Activated T-helper 17 cell treated with anti-CD3 and anti-CD28 coated beads, Interleukin-2, amount 50 U/mL, for 72 hours (primary cell): Measurements from ENCODE around the gene RFX1. TPM values are rescaled to one million over a fixed set of nuclear protein-coding genes. Genes with fewer than 3 reads are reported as not detected.
"Not testable (repeated sequence)": the region's sequence is repeated elsewhere in the genome, so short reads cannot be mapped to it uniquely, and the experiment has no call there.

Experiments used
- ATAC-seq: fragments of 150-1000 bp; cut with Tn5 transposase; replicated peaks from 2 replicates; pipeline ENCODE4 v1.10.0; 2021; ENCODE audit warnings: mild to moderate bottlenecking, moderate library complexity
- H3K27ac Mint-ChIP-seq: one replicate; pipeline ENCODE4 v1.8.0; 2022; ENCODE audit warnings: mixed read lengths
- H3K27me3 Mint-ChIP-seq: one replicate; pipeline ENCODE4 v1.8.0; 2022; ENCODE audit warnings: mixed read lengths
- H3K36me3 Mint-ChIP-seq: one replicate; pipeline ENCODE4 v1.8.0; 2022; ENCODE audit warnings: low read depth, mild to moderate bottlenecking, mixed read lengths
- H3K4me1 Mint-ChIP-seq: one replicate; pipeline ENCODE4 v1.8.0; 2022; ENCODE audit warnings: mixed read lengths
- H3K4me3 Mint-ChIP-seq: one replicate; pipeline ENCODE4 v1.8.0; 2022; ENCODE audit warnings: mild to moderate bottlenecking, mixed read lengths
- H3K9me3 Mint-ChIP-seq: one replicate; pipeline ENCODE4 v1.8.0; 2022; ENCODE audit warnings: mixed read lengths
- total RNA-seq, 2 donors: library from RNA; stranded (reverse); gene quantifications; one replicate each; pipeline ENCODE4 v1.2.3, GENCODE V29; 2022

RFX1 gene
- total RNA-seq, 2 donors from 2014 or later: 12.6 to 12.9 TPM

DNA sequence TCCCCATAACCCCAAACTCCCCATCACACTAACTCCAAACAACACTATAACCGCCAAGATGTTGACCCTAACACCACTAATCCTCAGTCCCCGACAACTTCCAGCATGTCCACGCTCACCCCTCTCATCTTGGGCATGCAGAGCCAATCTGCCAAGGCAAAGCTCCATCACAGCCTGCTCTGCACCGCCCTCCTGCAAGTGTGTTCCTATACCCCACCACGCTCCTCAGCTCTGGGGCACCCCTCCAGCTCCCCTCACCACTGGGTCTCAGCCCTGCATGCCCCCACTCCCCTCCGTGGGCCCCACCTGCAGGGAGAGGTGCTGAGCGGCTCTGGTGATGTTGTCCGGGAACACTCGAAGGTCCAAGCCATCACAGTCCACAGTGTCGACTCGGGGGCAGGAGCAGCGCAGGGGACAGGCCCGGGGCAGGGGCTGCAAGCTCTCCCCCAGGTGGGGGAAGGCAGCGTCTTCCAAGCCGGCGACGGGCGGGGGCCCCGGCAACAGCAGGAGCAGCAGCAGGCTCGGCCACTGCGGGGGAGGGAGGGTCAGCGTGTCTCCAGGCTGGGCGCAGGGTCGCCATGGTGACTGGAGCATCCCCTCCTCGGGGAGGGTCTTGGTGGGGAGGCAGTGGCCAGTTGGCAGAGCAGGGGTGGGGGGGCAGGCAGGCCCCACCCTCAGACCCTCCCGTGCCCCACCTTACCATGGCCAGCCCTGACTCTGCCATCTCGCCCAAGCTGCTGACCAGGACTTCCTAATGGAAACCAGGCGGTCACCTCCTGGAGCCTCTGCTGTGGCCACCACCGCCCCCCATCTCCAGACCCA, 68.4 kb downstream of the RFX1 start:
- no peaks in the 10 kb centered on the region for H3K9me3 Mint-ChIP-seq
- peaks cover 14% of the 10 kb centered on the region for H3K27me3 Mint-ChIP-seq
- no peak for ATAC-seq
- no peak overlapping the region for H3K27ac Mint-ChIP-seq
- H3K36me3 Mint-ChIP-seq: no peaks in the 10 kb centered on the region
- peaks cover 10% of the 10 kb centered on the region for H3K4me1 Mint-ChIP-seq
- no peak overlapping the region for H3K4me3 Mint-ChIP-seq

DNA sequence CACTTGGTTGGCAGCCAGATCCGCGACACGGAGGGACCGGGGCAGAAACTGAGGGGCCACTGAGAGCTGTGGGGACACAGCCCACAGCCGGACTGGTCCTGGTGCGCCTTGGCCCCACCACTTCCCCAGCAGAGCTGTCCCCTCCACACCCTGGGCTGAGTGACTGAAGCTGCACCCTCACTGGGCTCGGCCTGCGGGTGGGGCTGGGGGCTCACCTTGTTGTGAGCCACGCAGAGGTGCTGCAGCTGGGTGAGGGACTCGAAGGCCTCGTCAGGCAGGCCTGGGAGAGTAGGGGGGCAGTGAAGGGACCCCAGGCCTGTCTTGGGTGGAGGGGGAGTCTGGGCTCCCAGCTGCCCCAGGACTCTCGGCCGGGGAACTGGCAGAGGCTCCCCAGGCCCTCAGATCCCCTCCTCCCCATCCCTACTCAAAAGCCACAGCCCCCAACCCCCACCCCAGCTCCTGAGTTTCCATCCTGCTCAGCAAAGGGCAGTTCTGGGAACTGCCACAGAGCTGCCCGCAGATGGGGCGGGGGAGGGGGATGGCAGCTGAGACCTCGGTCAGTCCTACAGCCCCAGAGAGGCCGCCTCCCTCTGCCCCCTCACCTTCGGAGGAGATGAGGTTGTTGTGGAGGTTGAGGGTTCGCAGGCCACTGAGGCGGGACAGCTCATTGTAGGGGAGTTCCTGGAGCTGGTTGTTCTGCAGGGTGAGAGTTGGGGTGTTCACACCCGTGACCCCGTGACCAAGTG, 70.2 kb downstream of the RFX1 start:
- Mint-ChIP-seq H3K27ac (no peak overlapping the region), H3K4me1 (peaks cover 10% of the 10 kb centered on the region)
- no peak for ATAC-seq

DNA sequence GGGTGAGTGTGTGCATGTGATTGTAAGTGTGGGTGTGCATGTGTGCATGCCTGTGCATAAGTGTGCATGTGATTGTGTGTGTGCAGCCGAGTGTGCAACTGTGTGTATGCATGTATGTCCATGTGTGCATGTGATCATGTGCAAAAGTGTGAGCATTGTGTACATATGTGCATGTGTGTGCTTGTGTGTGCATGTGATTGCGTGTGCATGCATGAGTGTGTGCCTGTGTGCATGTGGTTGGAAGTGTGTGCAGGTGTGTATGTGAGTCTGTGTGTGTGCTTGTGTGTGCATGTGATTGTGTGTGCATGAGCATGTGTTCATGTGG, 71.4 kb downstream of the RFX1 start:
- Mint-ChIP-seq H3K27me3 (peaks cover 14% of the 10 kb centered on the region), H3K27ac (no peak overlapping the region), H3K9me3 (no peaks in the 10 kb centered on the region), H3K4me1 (peaks cover 10% of the 10 kb centered on the region), H3K4me3 (no peak overlapping the region), H3K36me3 (no peaks in the 10 kb centered on the region)
- no peak for ATAC-seq

More for the DNA sequence above, 70.2 kb downstream of the RFX1 start:
- H3K9me3 Mint-ChIP-seq: no peaks in the 10 kb centered on the region
- no peak overlapping the region for H3K4me3 Mint-ChIP-seq
- H3K27me3 Mint-ChIP-seq: peaks cover 14% of the 10 kb centered on the region
- no peaks in the 10 kb centered on the region for H3K36me3 Mint-ChIP-seq

DNA sequence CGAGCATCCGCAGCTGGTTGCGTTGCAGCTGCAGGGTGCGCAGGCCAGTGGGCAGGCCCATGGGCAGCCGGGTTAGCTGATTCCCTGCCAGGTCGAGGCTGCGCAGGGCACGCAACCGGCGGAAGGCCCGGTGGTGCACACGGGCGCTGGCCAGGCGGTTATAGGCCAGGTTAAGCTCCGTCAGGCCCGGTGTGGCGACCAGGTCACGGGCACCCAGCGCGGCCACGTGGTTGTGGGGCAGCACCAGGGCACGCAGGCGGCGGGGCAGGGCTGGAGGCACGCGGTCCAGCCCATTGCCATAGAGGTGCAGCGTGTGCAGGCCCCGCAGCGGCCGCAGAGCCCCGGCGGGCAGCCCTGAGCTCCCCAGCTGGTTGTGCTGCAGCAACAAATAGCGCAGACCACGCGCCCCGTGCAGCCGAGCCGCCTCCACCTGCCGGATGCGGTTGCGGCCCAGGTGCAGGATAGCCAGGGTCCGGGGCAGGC, 73.2 kb downstream of the RFX1 start:
- H3K9me3 Mint-ChIP-seq: no peaks in the 10 kb centered on the region
- ATAC-seq: no peak
- H3K27me3 Mint-ChIP-seq: peaks cover 14% of the 10 kb centered on the region
- no peak overlapping the region for H3K4me3 Mint-ChIP-seq
- peaks cover 10% of the 10 kb centered on the region for H3K4me1 Mint-ChIP-seq
- H3K36me3 Mint-ChIP-seq: peaks cover 7% of the 10 kb centered on the region
- no peak overlapping the region for H3K27ac Mint-ChIP-seq

DNA sequence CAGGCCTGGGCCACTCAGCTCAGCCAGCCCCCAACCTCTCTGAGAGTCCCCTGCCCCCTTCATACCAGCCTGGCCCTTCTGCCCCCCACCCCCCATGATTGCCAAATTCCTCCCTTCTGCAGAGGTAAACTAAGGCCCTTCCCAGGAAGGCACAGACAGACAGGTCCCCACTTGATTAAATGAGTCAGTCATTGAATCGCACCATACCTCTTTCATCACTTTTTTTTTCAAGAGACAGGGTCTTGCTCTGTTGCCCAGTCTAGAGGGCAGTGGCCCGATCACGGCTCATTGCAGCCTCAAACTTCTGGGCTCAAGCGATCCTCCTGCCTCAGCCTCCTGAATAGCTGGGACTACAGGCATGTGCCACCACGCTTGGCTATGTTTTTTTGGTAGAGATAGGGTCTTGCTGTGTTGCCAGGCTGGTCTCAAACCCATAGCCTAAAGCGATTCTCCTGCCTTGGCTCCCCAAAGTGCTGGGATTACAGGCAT, 73.9 kb downstream of the RFX1 start:
- no peak overlapping the region for H3K27ac Mint-ChIP-seq
- peaks cover 5% of the 10 kb centered on the region for H3K4me1 Mint-ChIP-seq
- H3K9me3 Mint-ChIP-seq: no peaks in the 10 kb centered on the region
- H3K27me3 Mint-ChIP-seq: peaks cover 10% of the 10 kb centered on the region
- no peak overlapping the region for H3K4me3 Mint-ChIP-seq
- H3K36me3 Mint-ChIP-seq: peaks cover 11% of the 10 kb centered on the region
- no peak for ATAC-seq

DNA sequence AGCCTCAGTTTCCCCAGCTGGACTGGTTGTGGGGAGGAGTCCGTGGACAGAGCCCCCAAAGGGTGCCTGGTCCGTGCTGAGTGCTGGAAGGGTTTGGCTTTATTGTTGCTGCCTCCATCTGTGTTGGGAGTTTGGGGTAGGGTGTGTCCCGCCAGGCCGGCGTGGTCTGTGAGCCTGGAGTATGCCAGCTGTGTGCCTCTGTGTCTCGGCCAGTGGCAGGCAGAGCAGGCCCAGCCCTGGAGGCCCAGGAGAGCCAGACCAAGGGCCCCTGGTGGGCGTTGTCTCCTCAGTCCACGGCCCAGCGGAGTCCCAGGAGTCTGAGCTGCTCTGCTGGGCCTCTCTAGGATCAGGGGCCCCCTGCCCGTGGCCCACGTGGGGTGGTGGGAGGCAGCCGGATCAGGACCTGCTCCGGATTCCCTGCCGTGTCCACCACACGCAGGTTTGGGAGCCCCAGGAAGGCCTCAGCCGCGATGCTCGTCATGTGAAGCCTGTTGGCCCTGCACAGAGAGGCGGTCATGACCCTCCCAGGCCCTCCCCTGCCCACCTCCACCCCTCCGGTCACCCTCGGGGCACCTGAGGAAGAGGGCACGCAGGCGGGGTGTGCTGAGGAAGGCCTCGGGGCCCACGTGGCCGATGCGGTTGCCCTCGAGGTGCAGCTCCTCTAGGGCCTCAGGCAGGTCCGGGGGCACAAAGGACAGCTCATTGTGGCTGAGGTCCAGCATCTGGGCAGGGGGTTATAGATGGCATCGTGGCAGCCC, 74.5 kb downstream of the RFX1 start:
- Mint-ChIP-seq H3K27me3 (peaks cover 10% of the 10 kb centered on the region), H3K4me3 (no peak overlapping the region), H3K36me3 (peaks cover 17% of the 10 kb centered on the region), H3K9me3 (no peaks in the 10 kb centered on the region), H3K4me1 (peaks cover 5% of the 10 kb centered on the region), H3K27ac (no peak overlapping the region)
- ATAC-seq: no peak

DNA sequence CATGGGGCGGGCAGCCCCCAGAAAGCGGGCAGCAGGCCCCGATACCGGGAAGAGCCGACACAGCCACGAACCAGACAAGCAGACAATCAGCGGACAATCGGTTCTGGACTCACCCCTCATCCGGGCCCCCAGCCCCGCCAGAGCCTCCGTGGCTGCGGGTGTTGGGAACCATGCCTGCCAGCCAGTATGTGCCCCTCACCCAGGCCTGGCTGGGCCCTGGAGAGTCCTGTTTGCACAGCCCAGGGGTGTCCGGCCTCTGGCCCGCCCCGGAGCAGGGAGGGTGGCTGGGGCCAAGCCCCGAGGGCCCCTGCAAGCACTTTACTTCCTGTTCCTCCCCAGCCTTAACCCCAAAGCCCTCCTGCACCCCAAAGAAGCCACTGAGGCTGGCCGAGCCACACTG, 75.7 kb downstream of the RFX1 start:
- Mint-ChIP-seq H3K27me3 (peaks cover 10% of the 10 kb centered on the region), H3K36me3 (peaks cover 29% of the 10 kb centered on the region), H3K9me3 (no peaks in the 10 kb centered on the region), H3K4me1 (peaks cover 5% of the 10 kb centered on the region), H3K4me3 (no peak overlapping the region), H3K27ac (no peak overlapping the region)
- ATAC-seq: no peak

DNA sequence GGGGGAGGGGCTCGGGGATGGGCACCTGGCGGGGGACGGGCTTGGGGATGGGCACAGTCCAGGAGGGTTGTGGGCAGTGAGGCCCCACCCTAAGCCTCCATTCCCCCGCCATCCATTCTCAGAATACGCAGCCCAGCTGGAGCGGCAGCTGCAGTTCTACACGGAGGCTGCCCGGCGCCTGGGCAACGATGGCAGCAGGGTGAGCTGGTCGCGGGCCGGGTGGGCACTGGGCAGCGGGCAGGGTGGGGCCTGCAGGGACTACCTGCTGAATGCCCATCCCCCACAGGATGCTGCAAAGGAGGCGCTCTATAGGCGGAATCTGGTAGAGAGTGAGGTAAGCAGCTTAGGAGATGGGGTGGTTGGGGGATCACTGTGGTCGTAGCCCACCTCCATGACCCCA, 76.2 kb downstream of the RFX1 start:
- ATAC-seq: no peak
- Mint-ChIP-seq H3K9me3 (no peaks in the 10 kb centered on the region), H3K4me3 (no peak overlapping the region), H3K27me3 (peaks cover 10% of the 10 kb centered on the region), H3K4me1 (peaks cover 5% of the 10 kb centered on the region), H3K36me3 (peaks cover 33% of the 10 kb centered on the region), H3K27ac (no peak overlapping the region)

DNA sequence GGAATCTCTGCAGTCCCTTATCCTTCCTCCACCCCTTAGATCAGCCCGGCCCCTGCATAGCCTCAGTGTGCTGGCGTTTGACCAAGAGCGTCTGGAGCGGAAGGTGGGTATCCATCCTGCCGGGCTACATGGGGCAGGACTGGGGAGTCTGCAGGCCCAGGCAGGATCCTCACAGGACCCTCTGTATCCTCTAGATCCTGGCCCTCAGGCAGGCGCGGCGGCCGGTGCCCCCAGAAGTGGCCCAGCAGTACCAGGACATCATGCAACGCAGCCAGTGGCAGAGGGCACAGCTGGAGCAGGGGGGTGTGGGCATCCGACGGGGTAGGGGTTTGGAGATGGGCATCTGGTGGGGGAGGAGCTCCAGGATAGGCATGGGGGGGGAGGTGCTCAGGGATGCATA, 76.8 kb downstream of the RFX1 start:
- ATAC-seq: no peak
- Mint-ChIP-seq H3K4me1 (peaks cover under 1% of the 10 kb centered on the region), H3K27ac (no peak overlapping the region), H3K9me3 (no peaks in the 10 kb centered on the region), H3K27me3 (peaks cover 4% of the 10 kb centered on the region), H3K4me3 (no peak overlapping the region), H3K36me3 (peaks cover 39% of the 10 kb centered on the region)

DNA sequence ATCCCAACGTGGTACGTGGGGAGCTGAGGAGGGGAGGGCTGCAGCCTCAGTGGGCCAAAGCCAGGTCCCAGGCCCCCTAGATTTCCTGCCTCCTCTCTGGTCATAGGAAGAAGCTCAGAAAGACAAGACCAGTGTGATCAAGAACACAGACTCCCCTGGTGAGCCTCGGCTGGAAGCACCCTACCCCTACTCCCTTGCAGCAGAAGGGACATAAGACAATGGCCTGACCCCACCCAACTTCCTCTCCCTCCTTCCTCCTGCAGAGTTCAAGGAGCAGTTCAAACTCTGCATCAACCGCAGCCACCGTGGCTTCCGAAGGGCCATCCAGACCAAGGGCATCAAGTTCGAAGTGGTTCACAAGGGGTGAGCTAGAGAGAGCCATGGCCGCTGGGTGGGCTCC, 79.4 kb downstream of the RFX1 start:
- no peak overlapping the region for H3K4me3 Mint-ChIP-seq
- peaks cover 4% of the 10 kb centered on the region for H3K4me1 Mint-ChIP-seq
- ATAC-seq: no peak
- H3K36me3 Mint-ChIP-seq: peaks cover 63% of the 10 kb centered on the region
- no peaks in the 10 kb centered on the region for H3K27me3 Mint-ChIP-seq
- no peaks in the 10 kb centered on the region for H3K9me3 Mint-ChIP-seq
- no peak overlapping the region for H3K27ac Mint-ChIP-seq

DNA sequence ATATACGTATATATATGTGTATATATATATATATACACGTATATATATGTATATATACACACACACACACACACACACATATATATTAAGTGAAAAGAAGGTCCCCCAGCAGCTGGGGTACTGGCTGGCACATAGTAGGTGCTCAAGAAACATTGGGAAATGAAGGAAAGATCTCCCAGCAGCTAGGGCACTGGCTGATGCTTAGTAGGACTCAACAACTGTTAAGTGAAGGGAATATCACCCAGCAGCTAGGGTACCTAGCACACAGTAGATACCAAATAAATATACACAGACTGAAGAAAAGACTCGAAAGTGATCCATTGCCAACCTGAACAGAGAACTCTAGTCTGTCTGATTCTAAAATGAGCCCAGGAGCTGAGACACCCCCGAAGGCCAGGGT, 80.1 kb downstream of the RFX1 start:
- ATAC-seq: no peak
- Mint-ChIP-seq H3K27me3 (no peaks in the 10 kb centered on the region), H3K4me3 (no peak overlapping the region), H3K9me3 (peaks cover 2% of the 10 kb centered on the region), H3K36me3 (peaks cover 71% of the 10 kb centered on the region), H3K27ac (no peak overlapping the region), H3K4me1 (peaks cover 4% of the 10 kb centered on the region)

DNA sequence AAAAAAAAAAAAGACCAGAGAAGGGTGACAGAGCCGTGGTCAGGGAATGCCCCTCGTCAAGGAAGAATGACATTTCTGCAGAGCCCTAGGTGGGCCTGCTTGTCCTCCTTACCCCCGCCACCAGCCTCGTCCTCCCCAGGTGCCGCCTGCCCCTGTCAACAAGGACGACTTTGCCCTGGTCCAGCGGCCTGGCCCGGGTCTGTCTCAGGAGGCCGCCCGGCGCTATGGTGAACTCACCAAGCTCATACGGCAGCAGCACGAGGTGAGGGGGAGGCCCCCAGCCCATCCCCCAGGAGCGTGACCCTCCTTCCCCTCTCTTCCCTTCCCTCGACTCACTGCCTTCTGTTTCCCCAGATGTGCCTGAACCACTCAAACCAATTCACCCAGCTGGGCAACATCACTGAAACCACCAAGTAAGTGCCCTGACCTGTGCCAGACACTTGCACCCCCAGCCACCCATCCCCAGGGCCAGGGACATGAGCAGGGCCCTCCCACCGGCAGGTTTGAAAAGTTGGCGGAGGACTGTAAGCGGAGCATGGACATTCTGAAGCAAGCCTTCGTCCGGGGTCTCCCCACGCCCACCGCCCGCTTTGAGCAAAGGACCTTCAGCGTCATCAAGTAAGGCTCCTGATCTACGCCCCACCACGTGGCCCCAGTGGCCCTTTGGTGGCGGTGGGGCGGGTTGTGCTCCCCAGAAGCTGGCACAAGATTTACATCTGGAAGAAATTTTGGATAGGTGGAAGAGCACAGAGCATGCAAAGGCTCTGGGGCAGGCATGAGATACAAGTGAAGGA, 82.7 kb downstream of the RFX1 start:
- Mint-ChIP-seq H3K9me3 (peaks cover 3% of the 10 kb centered on the region), H3K27me3 (no peaks in the 10 kb centered on the region), H3K4me1 (peaks cover 4% of the 10 kb centered on the region), H3K36me3 (peaks cover 81% of the 10 kb centered on the region), H3K4me3 (no peak overlapping the region), H3K27ac (no peak overlapping the region)
- ATAC-seq: no peak

DNA sequence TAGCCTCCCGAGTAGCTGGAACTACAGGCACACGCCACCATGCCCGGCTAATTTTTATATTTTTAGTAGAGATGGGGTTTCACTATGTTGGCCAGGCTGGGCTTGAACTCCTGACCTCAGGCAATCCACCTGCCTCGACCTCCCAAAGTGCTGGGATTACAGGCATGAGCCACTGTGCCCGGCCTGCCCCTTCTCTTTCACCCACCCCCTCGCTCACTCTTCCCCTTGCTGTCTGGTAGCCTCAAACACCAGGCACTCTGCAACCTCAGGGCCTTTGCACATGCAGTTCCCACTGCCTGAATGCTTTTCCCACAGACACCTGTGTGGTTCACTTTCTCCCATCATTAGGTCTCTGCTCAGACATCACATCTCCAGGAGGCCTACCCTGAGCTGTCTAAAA, 84.0 kb downstream of the RFX1 start:
- not testable (repeated sequence) for H3K27me3 Mint-ChIP-seq, H3K27ac Mint-ChIP-seq, H3K4me1 Mint-ChIP-seq, H3K9me3 Mint-ChIP-seq, ATAC-seq, H3K4me3 Mint-ChIP-seq
- H3K36me3 Mint-ChIP-seq: peaks cover 73% of the 10 kb centered on the region
